ENCODE results near the gene PLCB1.
A peak's percentile ranks its signal among the peaks of the same experiment; 100 is the strongest.
"Not testable (repeated sequence)": the region's sequence is repeated elsewhere in the genome, so short reads cannot be mapped to it uniquely, and the experiment has no call there.

PLCB1 gene

GRCh38 chr20:8130840-8131526 lies 1.1 kb upstream of the PLCB1 start:
- DNase-seq = no peak

- DNase-seq = no peak
These were observed 631 bp downstream of the PLCB1 start for GRCh38 chr20:8132484-8133309.

GRCh38 chr20:8133310-8133768 lies 1.3 kb downstream of the PLCB1 start:
- DNase-seq = no peak

GRCh38 chr20:8133851-8134451 lies 1.9 kb downstream of the PLCB1 start:
- DNase-seq = no peak

- no peak for DNase-seq
These were observed 7.8 kb downstream of the PLCB1 start for GRCh38 chr20:8139899-8140298.

GRCh38 chr20:8143474-8143873 lies 11.4 kb downstream of the PLCB1 start:
- no peak for DNase-seq

GRCh38 chr20:8144282-8145245 lies 12.5 kb downstream of the PLCB1 start:
- DNase-seq = no peak

GRCh38 chr20:8145246-8146168 lies 13.4 kb downstream of the PLCB1 start:
- DNase-seq = no peak

- no peak for DNase-seq
These were observed 15.4 kb downstream of the PLCB1 start for GRCh38 chr20:8147476-8147875.

- no peak for DNase-seq
These were observed 16.4 kb downstream of the PLCB1 start for GRCh38 chr20:8148501-8148900.

- DNase-seq = no peak
These were observed 18.5 kb downstream of the PLCB1 start for GRCh38 chr20:8150591-8150990.

- no peak for DNase-seq
These were observed 19.3 kb downstream of the PLCB1 start for GRCh38 chr20:8151372-8151771.

- DNase-seq = no peak
These were observed 20.1 kb downstream of the PLCB1 start for GRCh38 chr20:8152183-8152582.

- no peak for DNase-seq
These were observed 20.8 kb downstream of the PLCB1 start for GRCh38 chr20:8152847-8153246.

- DNase-seq = no peak
These were observed 21.3 kb downstream of the PLCB1 start for GRCh38 chr20:8153281-8153908.

GRCh38 chr20:8154638-8155037 lies 22.6 kb downstream of the PLCB1 start:
- DNase-seq = peak; percentile 58

GRCh38 chr20:8155229-8155628 lies 23.2 kb downstream of the PLCB1 start:
- no peak for DNase-seq

GRCh38 chr20:8155812-8156211 lies 23.7 kb downstream of the PLCB1 start:
- no peak for DNase-seq

- DNase-seq = no peak
These were observed 24.4 kb downstream of the PLCB1 start for GRCh38 chr20:8156235-8157079.

- not testable (repeated sequence) for DNase-seq
These were observed 27.2 kb downstream of the PLCB1 start for GRCh38 chr20:8159217-8159616.

Data from SIG-M5 (cell line).